Right atrium auricular region (tissue), 2 donors: ENCODE measurements around the gene FAM185A. TPM values are rescaled to one million over a fixed set of nuclear protein-coding genes. Genes with fewer than 3 reads are reported as not detected.

Source experiments
- DNase-seq: peaks from one replicate; pipeline ENCODE4 v3.0.0-alpha.2; 2019; ENCODE audit warnings: low spot score
- H3K27ac ChIP-seq, 2 donors: fragments of 200-600 bp; sonication (generic); 1 replicate in 1 of 2; 2 replicates in 1 of 2; pipeline ENCODE4 v1.5.1; 2016 to 2019
- H3K27me3 ChIP-seq, 2 donors: fragments of 200-600 bp; sonication (generic); one replicate each; pipeline versions ENCODE4 v1.5.1 to v1.6.0; 2017 to 2019
- H3K36me3 ChIP-seq: fragments of 200-600 bp; sonication (generic); one replicate; pipeline ENCODE4 v1.5.1; 2016
- H3K4me1 ChIP-seq, 2 donors: fragments of 200-600 bp; sonication (generic); one replicate each; pipeline versions ENCODE4 v1.5.1 to v1.6.0; 2017 to 2019
- H3K4me3 ChIP-seq, 2 donors: fragments of 200-600 bp; sonication (generic); 1 replicate in 1 of 2; 2 replicates in 1 of 2; pipeline ENCODE4 v1.5.1; 2017 to 2019; ENCODE audit warnings: mild to moderate bottlenecking in 1 of 2, moderate library complexity in 1 of 2
- H3K9me3 ChIP-seq, 2 donors: fragments of 200-600 bp; sonication (generic); one replicate each; pipeline ENCODE4 v1.5.1; 2019
- CTCF ChIP-seq, 2 donors: fragments of 200-600 bp; sonication (generic); IDR thresholded peaks; one replicate each; pipeline ENCODE4 v1.5.1; 2019; ENCODE audit warnings: antibody characterized with exemption in 2 of 2
- total RNA-seq, 2 donors: library from RNA; depleted of rRNA; stranded (reverse); fragments of >200 nt; gene quantifications; one replicate each; pipeline ENCODE4 v1.1.0, GENCODE V29; 2016

The FAM185A gene
- total RNA-seq, 2 donors from 2014 or later = 4.6 to 9.6 TPM

- H3K9me3 ChIP-seq = no peaks in the 10 kb centered on the region
- H3K27me3 ChIP-seq = no peaks in the 10 kb centered on the region
- no peak for TF ChIP-seq CTCF (IDR thresholded peaks at IDR 0.05)
- H3K4me3 ChIP-seq = no peak overlapping the region
- no peak overlapping the region for H3K27ac ChIP-seq
- no peaks in the 10 kb centered on the region for H3K36me3 ChIP-seq
- no peak for DNase-seq
- peaks cover 0 to 11% of the 10 kb centered on the region in 2 donors for H3K4me1 ChIP-seq
Measured at GRCh38 chr7:102813191-102814024, 64.6 kb downstream of the FAM185A start.

GRCh38 chr7:102814025-102814471 is 65.2 kb downstream of the FAM185A start:
- no peak for TF ChIP-seq CTCF (IDR thresholded peaks at IDR 0.05)
- Histone ChIP-seq H3K4me3 (no peak overlapping the region), H3K4me1 (peaks cover 0 to 11% of the 10 kb centered on the region in 2 donors), H3K27me3 (no peaks in the 10 kb centered on the region), H3K27ac (no peak overlapping the region), H3K36me3 (no peaks in the 10 kb centered on the region), H3K9me3 (no peaks in the 10 kb centered on the region)
- no peak for DNase-seq

- no peak overlapping the region for H3K4me3 ChIP-seq
- TF ChIP-seq CTCF (IDR thresholded peaks at IDR 0.05) = no peak
- no peaks in the 10 kb centered on the region for H3K4me1 ChIP-seq
- no peak for DNase-seq
- H3K27me3 ChIP-seq = no peaks in the 10 kb centered on the region
- H3K27ac ChIP-seq = no peak overlapping the region
- no peaks in the 10 kb centered on the region for H3K36me3 ChIP-seq
- H3K9me3 ChIP-seq = no peaks in the 10 kb centered on the region
Measured at GRCh38 chr7:102817616-102818573, 69.1 kb downstream of the FAM185A start.

GRCh38 chr7:102819151-102819550 is 70.4 kb downstream of the FAM185A start:
- DNase-seq = no peak
- no peak for TF ChIP-seq CTCF (IDR thresholded peaks at IDR 0.05)
- H3K9me3 ChIP-seq = no peaks in the 10 kb centered on the region

GRCh38 chr7:102821994-102822747 is 73.4 kb downstream of the FAM185A start:
- DNase-seq = no peak
- no peaks in the 10 kb centered on the region for H3K27me3 ChIP-seq
- no peak for TF ChIP-seq CTCF (IDR thresholded peaks at IDR 0.05)
- no peaks in the 10 kb centered on the region for H3K9me3 ChIP-seq
- no peak overlapping the region for H3K27ac ChIP-seq
- H3K36me3 ChIP-seq = peaks cover 2% of the 10 kb centered on the region
- no peak overlapping the region for H3K4me3 ChIP-seq
- no peaks in the 10 kb centered on the region for H3K4me1 ChIP-seq

More at GRCh38 chr7:102819151-102819550, 70.4 kb downstream of the FAM185A start:
- Histone ChIP-seq H3K27me3 (no peaks in the 10 kb centered on the region), H3K27ac (no peak overlapping the region), H3K36me3 (no peaks in the 10 kb centered on the region), H3K4me1 (no peaks in the 10 kb centered on the region), H3K4me3 (no peak overlapping the region)
